ENCODE measurements around the gene MRPS2. TPM values are rescaled to one million over a fixed set of nuclear protein-coding genes. Genes with fewer than 3 reads are reported as not detected.
"Not testable (repeated sequence)": the region's sequence is repeated elsewhere in the genome, so short reads cannot be mapped to it uniquely, and the experiment has no call there.

The MRPS2 gene
- polyA plus RNA-seq, 1 experiment, result 39.9 TPM

GRCh38 chr9:135547756-135548736 is 47.6 kb downstream of the MRPS2 start:
- H3K9me3 ChIP-seq (ENCODE audit: control insufficient read depth, insufficient read depth, low read length), result peaks cover 8% of the 10 kb centered on the region; the same call in 1 of the 2 replicates
- no peak for TF ChIP-seq CTCF (IDR thresholded peaks at IDR 0.05; ENCODE audit: low read depth, low read length)
- POLR2A ChIA-PET, result no interaction called here
- H3K27ac ChIP-seq (ENCODE audit: low read depth, low read length), result no peak overlapping the region
- H3K4me3 ChIP-seq (ENCODE audit: low read depth, low read length), result no peak overlapping the region
- H3K27me3 ChIP-seq (ENCODE audit: control insufficient read depth, insufficient read depth, low read length), result peaks cover 2% of the 10 kb centered on the region
- DNase-seq (ENCODE audit: low read depth, low spot score), result no peak
- CTCF ChIA-PET, result no interaction called here

GRCh38 chr9:135549478-135550343 is 49.2 kb downstream of the MRPS2 start:
- H3K27me3 ChIP-seq (ENCODE audit: control insufficient read depth, insufficient read depth, low read length); POLR2A ChIA-PET; H3K9me3 ChIP-seq (ENCODE audit: control insufficient read depth, insufficient read depth, low read length); DNase-seq (ENCODE audit: low read depth, low spot score); H3K27ac ChIP-seq (ENCODE audit: low read depth, low read length); H3K4me3 ChIP-seq (ENCODE audit: low read depth, low read length); CTCF ChIA-PET: not testable (repeated sequence)

GRCh38 chr9:135550344-135550918 is 49.9 kb downstream of the MRPS2 start:
- DNase-seq (ENCODE audit: low read depth, low spot score), result no peak
- Histone ChIP-seq H3K27ac (ENCODE audit: low read depth, low read length) (no peak overlapping the region), H3K4me3 (ENCODE audit: low read depth, low read length) (no peak overlapping the region), H3K9me3 (ENCODE audit: control insufficient read depth, insufficient read depth, low read length) (peaks cover 8% of the 10 kb centered on the region; the same call in 1 of the 2 replicates), H3K27me3 (ENCODE audit: control insufficient read depth, insufficient read depth, low read length) (peaks cover 2% of the 10 kb centered on the region)
- TF ChIP-seq CTCF (IDR thresholded peaks at IDR 0.05; ENCODE audit: low read depth, low read length), result no peak
- ChIA-PET CTCF (no interaction called here), POLR2A (no interaction called here)

GRCh38 chr9:135551031-135551430 is 50.5 kb downstream of the MRPS2 start:
- TF ChIP-seq CTCF (IDR thresholded peaks at IDR 0.05; ENCODE audit: low read depth, low read length), result no peak
- Histone ChIP-seq H3K27ac (ENCODE audit: low read depth, low read length) (no peak overlapping the region), H3K4me3 (ENCODE audit: low read depth, low read length) (no peak overlapping the region), H3K27me3 (ENCODE audit: control insufficient read depth, insufficient read depth, low read length) (peaks cover 2% of the 10 kb centered on the region), H3K9me3 (ENCODE audit: control insufficient read depth, insufficient read depth, low read length) (peaks cover 8% of the 10 kb centered on the region; the same call in 1 of the 2 replicates)
- ChIA-PET POLR2A (no interaction called here), CTCF (no interaction called here)
- DNase-seq (ENCODE audit: low read depth, low spot score), result no peak

- peaks cover 2% of the 10 kb centered on the region for H3K27me3 ChIP-seq (ENCODE audit: control insufficient read depth, insufficient read depth, low read length)
- no peak overlapping the region for H3K4me3 ChIP-seq (ENCODE audit: low read depth, low read length)
- peaks cover 8% of the 10 kb centered on the region; the same call in 1 of the 2 replicates for H3K9me3 ChIP-seq (ENCODE audit: control insufficient read depth, insufficient read depth, low read length)
- POLR2A ChIA-PET, result interaction anchor here (0.7 kb wide), 1 partner anchor 68 kb away, joined by 7 read pairs; no protein-coding TSS in a partner anchor
- no peak for TF ChIP-seq CTCF (IDR thresholded peaks at IDR 0.05; ENCODE audit: low read depth, low read length)
- CTCF ChIA-PET, result no interaction called here
- no peak overlapping the region for H3K27ac ChIP-seq (ENCODE audit: low read depth, low read length)
- no peak for DNase-seq (ENCODE audit: low read depth, low spot score)
These were observed 51.0 kb downstream of the MRPS2 start for GRCh38 chr9:135551456-135551855.
